Head of caudate nucleus (tissue), 42 donors: Measurements from ENCODE around the gene TOLLIP.
"Not testable (repeated sequence)": the region's sequence is repeated elsewhere in the genome, so short reads cannot be mapped to it uniquely, and the experiment has no call there.

ENCODE experiments used
- DNase-seq, 42 donors: peaks; one replicate each; pipeline versions ENCODE4 v3.0.0 to v3.0.0-alpha.2; 2020 to 2021; ENCODE audit warnings: mixed read lengths in 7 of 42
- intact Hi-C: fragments of 100-400 bp; cut with DNase I; formaldehyde crosslinking; loops from one replicate; pipeline ENCODE4 v1.15.0; 2022

The TOLLIP gene

DNA sequence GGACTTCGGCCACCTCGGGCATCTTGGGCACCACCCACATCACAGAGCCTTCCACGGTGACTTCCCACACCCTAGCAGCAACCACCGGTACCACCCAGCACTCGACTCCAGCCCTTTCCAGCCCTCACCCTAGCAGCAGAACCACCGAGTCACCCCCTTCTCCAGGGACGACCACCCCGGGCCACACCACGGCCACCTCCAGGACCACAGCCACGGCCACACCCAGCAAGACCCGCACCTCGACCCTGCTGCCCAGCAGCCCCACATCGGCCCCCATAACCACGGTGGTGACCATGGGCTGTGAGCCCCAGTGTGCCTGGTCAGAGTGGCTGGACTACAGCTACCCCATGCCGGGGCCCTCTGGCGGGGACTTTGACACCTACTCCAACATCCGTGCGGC is 65.9 kb downstream of the TOLLIP start:
- intact Hi-C loops: not testable (repeated sequence)

DNA sequence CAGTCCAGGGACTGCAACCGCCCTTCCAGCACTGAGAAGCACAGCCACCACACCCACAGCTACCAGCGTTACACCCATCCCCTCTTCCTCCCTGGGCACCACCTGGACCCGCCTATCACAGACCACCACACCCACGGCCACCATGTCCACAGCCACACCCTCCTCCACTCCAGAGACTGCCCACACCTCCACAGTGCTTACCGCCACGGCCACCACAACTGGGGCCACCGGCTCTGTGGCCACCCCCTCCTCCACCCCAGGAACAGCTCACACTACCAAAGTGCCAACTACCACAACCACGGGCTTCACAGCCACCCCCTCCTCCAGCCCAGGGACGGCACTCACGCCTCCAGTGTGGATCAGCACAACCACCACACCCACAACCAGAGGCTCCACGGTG is 66.7 kb downstream of the TOLLIP start:
- DNase-seq, intact Hi-C loops: not testable (repeated sequence)

More for the DNA sequence above, 65.9 kb downstream of the TOLLIP start:
- DNase-seq: not testable (repeated sequence)

DNA sequence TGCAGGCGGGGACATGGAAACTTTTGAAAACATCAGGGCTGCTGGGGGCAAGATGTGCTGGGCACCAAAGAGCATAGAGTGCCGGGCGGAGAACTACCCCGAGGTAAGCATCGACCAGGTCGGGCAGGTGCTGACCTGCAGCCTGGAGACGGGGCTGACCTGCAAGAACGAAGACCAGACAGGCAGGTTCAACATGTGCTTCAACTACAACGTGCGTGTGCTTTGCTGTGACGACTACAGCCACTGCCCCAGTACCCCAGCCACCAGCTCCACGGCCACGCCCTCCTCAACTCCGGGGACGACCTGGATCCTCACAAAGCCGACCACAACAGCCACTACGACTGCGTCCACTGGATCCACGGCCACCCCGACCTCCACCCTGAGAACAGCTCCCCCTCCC is 67.1 kb downstream of the TOLLIP start:
- no peak for DNase-seq
- intact Hi-C loops: no loop called here

DNA sequence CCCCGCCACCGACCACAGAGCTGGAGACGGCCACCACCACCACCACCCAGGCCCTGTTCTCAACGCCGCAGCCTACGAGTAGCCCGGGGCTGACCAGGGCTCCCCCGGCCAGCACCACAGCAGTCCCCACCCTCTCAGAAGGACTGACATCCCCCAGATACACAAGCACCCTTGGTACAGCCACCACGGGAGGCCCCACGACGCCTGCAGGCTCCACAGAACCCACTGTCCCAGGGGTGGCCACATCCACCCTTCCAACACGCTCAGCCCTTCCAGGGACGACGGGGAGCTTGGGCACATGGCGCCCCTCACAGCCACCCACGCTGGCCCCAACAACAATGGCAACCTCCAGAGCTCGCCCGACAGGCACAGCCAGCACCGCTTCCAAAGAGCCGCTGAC is 67.7 kb downstream of the TOLLIP start:
- DNase-seq: no peak

DNA sequence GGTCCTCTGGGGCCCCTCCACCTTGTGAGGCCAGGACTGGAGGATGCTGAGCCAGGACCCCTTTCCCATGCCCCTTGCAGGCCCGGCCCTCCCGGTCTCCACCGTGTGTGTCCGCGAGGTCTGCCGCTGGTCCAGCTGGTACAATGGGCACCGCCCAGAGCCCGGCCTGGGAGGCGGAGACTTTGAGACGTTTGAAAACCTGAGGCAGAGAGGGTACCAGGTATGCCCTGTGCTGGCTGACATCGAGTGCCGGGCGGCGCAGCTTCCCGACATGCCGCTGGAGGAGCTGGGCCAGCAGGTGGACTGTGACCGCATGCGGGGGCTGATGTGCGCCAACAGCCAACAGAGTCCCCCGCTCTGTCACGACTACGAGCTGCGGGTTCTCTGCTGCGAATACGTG is 68.7 kb downstream of the TOLLIP start:
- intact Hi-C loops: no loop called here
- no peak for DNase-seq

More for the DNA sequence above, 67.7 kb downstream of the TOLLIP start:
- intact Hi-C loops: no loop called here

DNA sequence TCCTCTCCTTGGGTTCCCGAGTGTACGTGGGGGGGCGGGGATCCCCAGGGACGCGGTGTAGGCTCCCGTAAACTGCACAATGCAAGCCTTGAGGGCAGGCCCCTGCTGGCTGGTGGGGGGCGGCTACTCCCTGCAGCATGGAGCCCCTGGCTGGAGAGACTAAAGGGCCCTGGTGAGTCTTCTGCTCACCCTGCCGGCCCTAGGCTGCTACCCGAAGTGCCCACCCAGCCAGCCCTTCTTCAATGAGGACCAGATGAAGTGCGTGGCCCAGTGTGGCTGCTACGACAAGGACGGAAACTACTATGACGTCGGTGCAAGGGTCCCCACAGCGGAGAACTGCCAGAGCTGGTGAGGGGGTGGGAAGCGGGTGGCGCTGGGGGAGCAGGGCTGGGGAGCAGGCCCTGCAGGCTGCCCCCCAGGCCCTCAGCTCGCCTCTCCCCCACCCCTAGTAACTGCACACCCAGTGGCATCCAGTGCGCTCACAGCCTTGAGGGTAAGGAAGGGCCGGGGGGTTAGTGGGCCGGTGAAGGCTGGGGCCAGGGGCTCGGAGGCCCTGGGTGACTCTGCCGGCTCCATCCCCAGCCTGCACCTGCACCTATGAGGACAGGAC is 69.7 kb downstream of the TOLLIP start:
- intact Hi-C loops: no loop called here
- no peak for DNase-seq

DNA sequence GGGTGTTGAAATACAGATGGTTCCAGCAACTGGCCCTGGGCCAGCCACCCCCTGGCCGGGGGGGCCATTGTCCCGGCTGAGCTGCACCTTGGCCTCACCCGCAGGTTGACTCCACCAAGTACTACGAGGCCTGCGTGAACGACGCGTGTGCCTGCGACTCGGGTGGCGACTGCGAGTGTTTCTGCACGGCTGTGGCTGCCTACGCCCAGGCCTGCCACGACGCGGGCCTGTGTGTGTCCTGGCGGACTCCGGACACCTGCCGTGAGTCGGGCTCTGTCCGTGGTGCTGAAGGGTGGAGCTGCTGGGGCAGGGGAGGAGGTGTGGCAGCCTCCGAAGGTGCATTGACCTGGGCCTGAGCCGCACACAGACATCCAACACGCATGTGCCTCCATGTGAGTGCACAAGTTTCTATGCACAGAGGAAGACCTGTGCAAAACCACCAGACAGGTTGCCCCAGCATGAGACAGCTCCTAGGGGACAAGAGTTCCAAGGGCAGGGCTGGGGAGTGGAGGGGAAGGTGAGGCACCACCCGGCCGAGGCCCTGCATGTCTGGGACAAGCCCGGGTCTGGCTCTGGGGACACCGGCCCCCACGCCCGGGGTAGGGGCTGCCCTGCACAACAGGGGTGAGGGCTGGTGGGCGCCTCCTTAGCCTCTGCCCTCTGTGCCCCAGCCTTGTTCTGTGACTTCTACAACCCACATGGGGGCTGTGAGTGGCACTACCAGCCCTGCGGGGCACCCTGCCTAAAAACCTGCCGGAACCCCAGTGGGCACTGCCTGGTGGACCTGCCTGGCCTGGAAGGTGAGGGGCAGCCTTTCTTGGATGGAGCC is 70.5 kb downstream of the TOLLIP start:
- intact Hi-C loops: no loop called here

DNA sequence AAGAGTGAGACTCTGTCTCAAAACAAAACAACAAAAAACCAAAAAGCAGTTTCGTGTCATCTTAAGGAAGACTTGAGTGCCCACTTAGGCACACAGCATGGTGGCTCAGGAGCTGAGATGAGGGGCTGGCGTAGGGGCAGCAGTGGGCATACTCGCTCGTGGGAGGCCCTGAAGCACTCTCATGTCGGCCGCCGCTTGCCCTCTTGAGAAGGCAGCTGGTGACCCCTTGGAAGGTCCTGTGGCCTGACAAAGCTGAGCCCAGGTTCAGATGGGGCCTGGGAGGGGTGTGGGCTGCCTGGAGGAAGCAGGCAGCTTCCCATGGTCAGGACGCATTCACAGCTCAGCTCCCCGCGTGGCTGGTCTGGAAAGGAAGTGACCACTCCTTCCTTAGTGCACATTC is 71.6 kb downstream of the TOLLIP start:
- no peak for DNase-seq
- intact Hi-C loops: no loop called here

More for the DNA sequence above, 70.5 kb downstream of the TOLLIP start:
- DNase-seq: no peak

DNA sequence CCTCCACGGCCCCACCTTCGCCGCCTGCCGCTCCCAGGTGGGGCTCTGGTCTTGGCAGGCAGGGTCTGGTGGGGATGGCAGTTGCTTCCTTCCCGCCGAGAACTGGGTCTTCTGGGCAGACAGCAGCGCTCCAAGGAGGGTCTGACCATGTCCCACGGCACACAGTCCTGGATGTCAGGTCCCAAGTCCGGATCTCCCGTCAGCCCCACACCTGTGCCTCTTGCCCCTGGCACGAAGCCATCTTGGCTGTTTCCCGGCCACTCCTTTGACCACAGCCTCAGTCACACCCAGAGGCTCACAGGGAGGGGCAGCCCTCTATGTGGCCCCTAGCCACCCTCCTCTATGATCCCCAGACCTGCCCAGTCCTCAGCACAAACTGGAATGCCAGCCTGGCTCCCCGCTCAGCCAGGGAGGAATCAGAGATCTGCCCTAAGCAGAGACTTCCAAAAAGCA is 72.3 kb downstream of the TOLLIP start:
- no peak for DNase-seq
- intact Hi-C loops: no loop called here

DNA sequence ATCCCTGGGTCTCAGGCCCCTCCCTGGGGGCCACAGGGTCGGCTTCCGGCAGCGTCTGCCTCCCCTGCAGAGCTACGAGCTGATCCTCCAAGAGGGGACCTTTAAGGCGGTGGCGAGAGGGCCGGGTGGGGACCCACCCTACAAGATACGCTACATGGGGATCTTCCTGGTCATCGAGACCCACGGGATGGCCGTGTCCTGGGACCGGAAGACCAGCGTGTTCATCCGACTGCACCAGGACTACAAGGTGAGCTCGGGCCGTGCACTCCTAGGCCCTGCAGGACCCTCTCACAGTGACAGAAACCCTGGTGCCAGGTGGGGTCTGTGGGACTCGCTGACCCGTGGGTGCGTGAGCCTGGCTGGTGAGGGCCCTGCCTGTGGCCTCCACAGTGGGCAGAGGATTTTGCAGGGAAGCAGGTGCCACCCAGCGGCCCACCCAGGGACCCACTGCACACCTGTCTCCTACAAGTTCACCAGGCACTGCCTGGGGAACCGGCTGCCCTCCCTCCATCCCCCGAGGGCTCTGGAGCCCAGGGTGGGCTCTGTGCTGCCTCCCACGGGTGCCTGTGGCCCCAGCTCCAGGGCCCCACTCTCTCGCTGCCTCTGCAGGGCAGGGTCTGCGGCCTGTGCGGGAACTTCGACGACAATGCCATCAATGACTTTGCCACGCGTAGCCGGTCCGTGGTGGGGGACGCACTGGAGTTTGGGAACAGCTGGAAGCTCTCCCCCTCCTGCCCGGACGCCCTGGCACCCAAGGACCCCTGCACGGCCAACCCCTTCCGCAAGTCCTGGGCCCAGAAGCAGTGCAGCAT is 72.9 kb downstream of the TOLLIP start:
- no peak for DNase-seq
- intact Hi-C loops: no loop called here

DNA sequence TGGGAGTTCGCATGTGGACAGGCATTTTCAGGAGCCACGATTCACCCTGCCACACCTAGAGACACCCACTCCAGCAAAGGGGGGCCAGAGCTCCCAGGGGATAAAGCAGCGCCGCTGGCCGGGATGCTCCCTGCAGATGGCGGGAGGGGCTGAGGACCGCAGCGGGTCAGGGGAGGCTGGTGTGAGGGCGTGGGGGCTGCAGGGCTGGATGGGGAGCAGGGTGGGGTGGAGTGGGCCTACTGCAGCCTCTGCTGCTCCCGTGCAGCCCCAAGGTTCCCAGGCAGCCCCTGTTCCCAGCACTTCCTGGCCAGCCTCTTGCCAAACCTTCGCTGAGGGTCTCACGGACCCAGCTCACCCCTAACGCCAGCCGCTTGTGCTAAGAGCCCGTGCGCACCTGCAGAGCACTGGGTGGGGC is 73.5 kb downstream of the TOLLIP start:
- no peak for DNase-seq
- intact Hi-C loops: no loop called here

DNA sequence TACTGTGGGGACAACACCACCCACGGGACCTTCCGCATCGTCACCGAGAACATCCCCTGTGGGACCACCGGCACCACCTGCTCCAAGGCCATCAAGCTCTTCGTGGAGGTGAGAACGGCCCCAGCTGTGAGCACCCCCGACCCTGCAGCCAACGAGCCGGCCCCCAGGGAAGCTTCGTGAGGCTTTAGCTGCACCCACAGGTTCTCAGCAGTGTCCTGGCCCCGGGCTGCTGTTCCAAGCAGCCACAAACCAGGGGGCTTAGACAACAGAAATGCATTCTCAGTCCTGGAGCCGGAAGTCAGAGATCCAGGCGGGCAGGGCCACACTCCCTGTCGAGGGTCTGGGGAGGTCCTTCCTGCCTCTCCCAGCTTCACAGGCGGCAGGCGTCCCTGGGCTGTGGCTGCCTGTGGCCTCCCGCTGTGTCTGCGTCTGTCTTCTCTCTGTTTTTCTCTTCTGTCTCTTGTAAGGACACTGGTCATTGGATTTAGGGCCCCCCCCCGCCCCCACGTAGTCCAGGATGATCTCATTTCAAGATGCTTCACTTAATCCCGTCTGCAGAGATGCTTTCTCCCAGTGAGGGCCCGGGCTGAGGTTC is 74.0 kb downstream of the TOLLIP start:
- peak in 2 of 42 donors; percentile 0 to 19 for DNase-seq
- intact Hi-C loops: no loop called here

DNA sequence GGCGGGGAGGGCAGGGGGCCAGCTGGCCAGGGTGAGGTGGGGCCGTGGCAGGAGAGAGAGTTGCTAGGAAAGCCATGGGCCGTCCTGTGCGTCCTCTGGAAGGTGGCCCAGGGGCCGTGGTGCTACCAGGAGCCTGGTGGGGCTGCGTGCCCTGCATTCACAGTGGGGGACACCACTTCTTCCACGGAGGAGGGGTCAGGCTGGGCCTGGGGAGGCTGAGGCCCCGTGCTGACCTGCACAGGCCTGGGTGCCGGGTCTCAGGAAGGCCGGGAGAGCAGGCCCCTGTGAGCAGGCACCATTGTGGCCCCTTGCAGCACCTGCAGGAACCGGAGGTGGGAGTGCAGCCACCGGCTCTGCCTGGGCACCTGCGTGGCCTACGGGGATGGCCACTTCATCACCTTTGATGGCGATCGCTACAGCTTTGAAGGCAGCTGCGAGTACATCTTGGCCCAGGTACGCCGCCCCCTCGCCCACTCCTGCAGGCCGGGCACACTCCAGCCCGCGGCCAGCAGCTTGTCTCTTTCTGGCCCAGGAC is 74.6 kb downstream of the TOLLIP start:
- peak in 2 of 42 donors; percentile 1 to 9 for DNase-seq

DNA sequence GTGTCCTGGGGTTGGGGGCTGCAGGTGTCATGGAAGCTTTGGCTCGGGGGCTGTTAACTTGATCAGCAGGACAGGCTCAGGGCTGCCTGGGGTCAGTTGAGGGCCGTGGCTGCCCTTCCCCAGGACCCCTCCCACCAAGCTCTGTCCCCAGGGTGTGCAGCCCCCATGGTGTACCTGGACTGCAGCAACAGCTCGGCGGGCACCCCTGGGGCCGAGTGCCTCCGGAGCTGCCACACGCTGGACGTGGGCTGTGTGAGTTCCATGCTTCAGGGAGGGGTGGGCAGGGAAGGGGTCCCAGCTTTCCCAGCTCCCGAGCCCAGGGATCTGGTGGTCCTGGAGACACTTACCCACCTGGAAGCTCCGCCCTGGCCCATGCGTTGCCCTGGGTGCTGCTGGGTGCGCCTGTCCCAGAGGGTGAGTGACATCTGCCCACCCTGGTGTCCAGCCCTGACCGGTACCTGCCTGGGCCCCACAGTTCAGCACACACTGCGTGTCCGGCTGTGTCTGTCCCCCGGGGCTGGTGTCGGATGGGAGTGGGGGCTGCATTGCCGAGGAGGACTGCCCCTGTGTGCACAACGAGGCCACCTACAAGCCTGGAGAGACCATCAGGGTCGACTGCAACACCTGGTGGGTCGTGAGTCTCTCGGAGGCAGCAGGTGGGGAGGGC is 75.2 kb downstream of the TOLLIP start:
- DNase-seq: peak in 2 of 42 donors; percentile 1 to 9
- intact Hi-C loops: no loop called here

More for the DNA sequence above, 74.6 kb downstream of the TOLLIP start:
- intact Hi-C loops: no loop called here

DNA sequence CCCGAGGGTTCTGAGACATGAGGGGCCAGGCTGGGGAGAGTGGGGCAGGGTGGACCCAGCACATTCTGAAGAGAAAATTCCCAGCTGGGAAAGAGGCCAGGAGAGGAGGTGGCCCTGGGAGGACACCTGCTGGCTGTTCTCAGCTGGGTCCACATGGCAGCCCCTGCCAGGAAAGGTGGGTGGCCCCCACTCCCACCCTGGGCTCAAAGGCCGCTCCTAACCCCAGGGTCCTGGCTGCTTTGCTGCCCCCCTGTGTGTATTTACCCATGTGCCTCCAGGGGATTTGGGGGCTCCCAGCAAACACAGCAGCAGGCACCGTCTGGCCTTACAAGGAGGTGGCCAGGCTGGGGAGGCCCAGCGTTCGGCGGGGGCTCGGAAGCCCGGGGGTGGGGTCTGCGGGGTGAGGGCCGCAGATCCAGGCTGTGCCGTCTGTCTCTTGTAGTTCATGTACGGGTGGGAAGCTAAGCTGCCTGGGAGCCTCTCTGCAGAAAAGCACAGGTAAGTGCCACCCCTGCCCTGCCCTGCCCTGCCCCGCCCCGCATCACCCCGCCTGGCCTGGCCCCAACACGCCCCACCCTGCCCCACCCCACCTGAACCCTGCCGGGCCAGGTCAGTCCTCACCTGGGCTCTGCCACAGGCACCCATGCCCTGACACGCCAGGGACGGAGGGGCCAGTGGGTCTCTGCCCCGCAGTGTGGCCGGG is 75.9 kb downstream of the TOLLIP start:
- intact Hi-C loops: no loop called here
- DNase-seq: peak in 1 of 42 donors; percentile 8

DNA sequence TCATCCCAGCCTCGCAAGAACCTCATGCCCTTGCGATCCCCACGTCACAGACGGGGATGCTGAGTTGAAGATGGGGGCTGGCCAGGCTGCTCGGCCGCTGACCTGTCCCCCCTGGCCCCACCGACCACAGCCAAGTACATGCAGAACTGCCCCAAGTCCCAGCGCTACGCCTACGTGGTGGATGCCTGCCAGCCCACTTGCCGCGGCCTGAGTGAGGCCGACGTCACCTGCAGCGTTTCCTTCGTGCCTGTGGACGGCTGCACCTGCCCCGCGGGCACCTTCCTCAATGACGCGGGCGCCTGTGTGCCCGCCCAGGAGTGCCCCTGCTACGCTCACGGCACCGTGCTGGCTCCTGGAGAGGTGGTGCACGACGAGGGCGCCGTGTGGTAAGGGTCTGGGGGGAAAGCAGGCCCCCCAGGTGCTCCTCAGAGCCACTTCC is 76.5 kb downstream of the TOLLIP start:
- intact Hi-C loops: no loop called here
- peak in 1 of 42 donors; percentile 1 for DNase-seq

DNA sequence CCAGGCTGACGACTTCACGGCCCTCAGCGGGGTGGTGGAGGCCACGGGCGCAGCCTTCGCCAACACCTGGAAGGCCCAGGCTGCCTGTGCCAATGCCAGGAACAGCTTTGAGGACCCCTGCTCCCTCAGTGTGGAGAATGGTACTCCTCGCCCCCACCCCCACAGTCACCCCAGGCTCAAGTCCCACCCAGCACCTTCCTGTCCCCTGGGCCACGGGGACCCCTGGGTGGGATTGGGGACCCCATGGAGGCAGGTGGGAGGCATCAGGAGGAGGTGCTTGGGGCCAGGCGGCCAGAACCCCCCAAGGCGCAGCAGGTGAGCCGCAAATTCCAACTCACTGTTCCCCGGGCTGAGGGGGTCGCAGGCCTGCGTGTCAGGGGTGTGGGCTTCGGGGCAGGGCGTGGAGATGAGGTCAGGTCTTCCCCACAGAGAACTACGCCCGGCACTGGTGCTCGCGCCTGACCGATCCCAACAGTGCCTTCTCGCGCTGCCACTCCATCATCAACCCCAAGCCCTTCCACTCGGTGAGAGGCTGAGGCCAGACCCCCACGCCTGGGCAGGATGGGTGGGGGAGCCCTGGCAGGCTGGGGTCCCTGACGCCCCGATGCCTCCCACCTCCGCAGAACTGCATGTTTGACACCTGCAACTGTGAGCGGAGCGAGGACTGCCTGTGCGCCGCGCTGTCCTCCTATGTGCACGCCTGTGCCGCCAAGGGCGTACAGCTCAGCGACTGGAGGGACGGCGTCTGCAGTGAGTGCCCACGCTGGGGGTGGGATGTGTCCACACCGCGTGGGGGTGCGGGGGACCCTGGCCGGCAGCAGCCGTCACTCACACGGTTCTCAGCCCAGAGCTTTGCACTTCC is 77.2 kb downstream of the TOLLIP start:
- intact Hi-C loops: no loop called here

More for the DNA sequence above, 77.2 kb downstream of the TOLLIP start:
- DNase-seq: peak in 1 of 42 donors; percentile 9
